GM23338 (cell line): Measurements from ENCODE around the gene OLA1. TPM values are rescaled to one million over a fixed set of nuclear protein-coding genes. Genes with fewer than 3 reads are reported as not detected.

Experiments used
- ATAC-seq: fragments of 200-7000 bp; cut with Tn5 transposase; 3 replicates; pipeline ENCODE4 v1.9.1; 2020
- DNase-seq: peaks from one replicate; pipeline ENCODE4 v3.0.0-alpha.2; 2015; ENCODE audit warnings: low spot score
- H2AFZ ChIP-seq: fragments of 200-600 bp; sonication (generic); 2 replicates; pipeline ENCODE4 v1.8.0; 2016; ENCODE audit warnings: antibody characterized with exemption, mild to moderate bottlenecking, moderate library complexity
- H3F3A ChIP-seq: fragments of 200-600 bp; sonication (generic); replicated peaks from 2 replicates; pipeline ENCODE4 v1.8.0; 2017; ENCODE audit warnings: antibody characterized with exemption, mixed run types, low read depth
- H3K27ac ChIP-seq: fragments of 200-600 bp; sonication (generic); 2 replicates; pipeline ENCODE4 v1.6.1; 2016; ENCODE audit warnings: low read depth
- H3K27me3 ChIP-seq: fragments of 200-600 bp; sonication (generic); 2 replicates; pipeline ENCODE4 v1.8.0; 2016; ENCODE audit warnings: mild to moderate bottlenecking, mixed run types, moderate library complexity; ENCODE audit not compliant: insufficient read depth
- H3K36me3 ChIP-seq: fragments of 200-600 bp; sonication (generic); 2 replicates; pipeline ENCODE4 v1.8.0; 2016; ENCODE audit warnings: mild to moderate bottlenecking; ENCODE audit not compliant: insufficient read depth
- H3K4me1 ChIP-seq: fragments of 200-600 bp; sonication (generic); 2 replicates; pipeline ENCODE4 v1.8.0; 2016; ENCODE audit warnings: mild to moderate bottlenecking, moderate library complexity; ENCODE audit not compliant: insufficient read depth
- H3K4me2 ChIP-seq: fragments of 200-600 bp; sonication (generic); 2 replicates; pipeline ENCODE4 v1.7.1; 2017; ENCODE audit warnings: mixed run types
- H3K4me3 ChIP-seq: fragments of 200-600 bp; sonication (generic); 2 replicates; pipeline ENCODE4 v1.6.1; 2016; ENCODE audit warnings: mixed run types
- H3K79me2 ChIP-seq: fragments of 200-600 bp; sonication (generic); replicated peaks from 2 replicates; pipeline ENCODE4 v1.8.0; 2017; ENCODE audit warnings: mild to moderate bottlenecking; ENCODE audit not compliant: insufficient read depth
- H3K9me2 ChIP-seq: fragments of 200-600 bp; sonication (generic); 2 replicates; pipeline ENCODE4 v1.8.0; 2017; ENCODE audit not compliant: insufficient read depth
- H4K20me1 ChIP-seq: fragments of 200-600 bp; sonication (generic); replicated peaks from 2 replicates; pipeline ENCODE4 v1.8.0; 2017; ENCODE audit warnings: mild to moderate bottlenecking; ENCODE audit not compliant: insufficient read depth
- H3K27ac Mint-ChIP-seq: 2 replicates; pipeline ENCODE4 v1.8.0; 2020; ENCODE audit warnings: inconsistent platforms, mild to moderate bottlenecking, moderate library complexity, mixed read lengths
- H3K27me3 Mint-ChIP-seq: 3 replicates; pipeline ENCODE4 v1.8.0; 2022; ENCODE audit warnings: low read depth, mild to moderate bottlenecking, moderate library complexity, mixed read lengths, inconsistent platforms; ENCODE audit not compliant: insufficient read depth, poor library complexity
- H3K36me3 Mint-ChIP-seq: 3 replicates; pipeline ENCODE4 v1.8.0; 2021; ENCODE audit warnings: low read depth, mild to moderate bottlenecking, inconsistent platforms, moderate library complexity, mixed read lengths
- H3K4me1 Mint-ChIP-seq: 3 replicates; pipeline ENCODE4 v1.8.0; 2020; ENCODE audit warnings: mild to moderate bottlenecking, inconsistent platforms, mixed read lengths
- H3K4me3 Mint-ChIP-seq: 3 replicates; pipeline ENCODE4 v1.8.0; 2021; ENCODE audit warnings: moderate library complexity, mild to moderate bottlenecking, inconsistent platforms, mixed read lengths
- H3K9me3 Mint-ChIP-seq: 3 replicates; pipeline ENCODE4 v1.8.0; 2020; ENCODE audit warnings: moderate library complexity, mild to moderate bottlenecking, inconsistent platforms, mixed read lengths
- CREB1 ChIP-seq: fragments of 250-450 bp; sonication (Bioruptor Pico); IDR thresholded peaks from 2 replicates; pipeline ENCODE4 v1.5.0; 2020; ENCODE audit warnings: low read depth, mild to moderate bottlenecking, moderate library complexity
- EZH2phosphoT487 ChIP-seq: fragments of 200-600 bp; sonication (generic); IDR thresholded peaks from one replicate; pipeline ENCODE4 v1.8.1; 2018; ENCODE audit warnings: antibody characterized with exemption; ENCODE audit not compliant: unreplicated experiment
- JUNB ChIP-seq: IDR thresholded peaks from one replicate; pipeline ENCODE4 v1.6.1; 2016; ENCODE audit warnings: antibody characterized with exemption; ENCODE audit not compliant: unreplicated experiment
- NANOG ChIP-seq: IDR thresholded peaks from 2 replicates; pipeline ENCODE4 v1.6.1; 2016; ENCODE audit warnings: antibody characterized with exemption, borderline replicate concordance
- STAT1 ChIP-seq: IDR thresholded peaks from one replicate; pipeline ENCODE4 v1.6.1; 2016; ENCODE audit warnings: antibody characterized with exemption; ENCODE audit not compliant: unreplicated experiment
- ZNF114 ChIP-seq: fragments of 250-450 bp; sonication (Bioruptor Pico); IDR thresholded peaks from 2 replicates; pipeline ENCODE4 v1.5.0; 2020; ENCODE audit warnings: mild to moderate bottlenecking, moderate library complexity
- polyA plus RNA-seq: library from polyadenylated mRNA; unstranded; fragments of >200 nt; fragmentation: Nextera tagmentation; extraction: Ambion mirVana; gene quantifications from 2 replicates; pipeline ENCODE4 v1.2.1, GENCODE V29; 2016
- total RNA-seq: library from RNA; depleted of rRNA; stranded (reverse); fragments of >200 nt; shearing (Covaris generic); gene quantifications from 2 replicates; pipeline ENCODE4 v1.2.3, GENCODE V29; 2014
- TF ChIP-seq, protein P1 (sequence below), 2 experiments: fragments of 200-600 bp in 1 of 2; sonication (generic) in 1 of 2; conservative IDR thresholded peaks; 2 replicates each; pipeline versions ENCODE4 v1.5.1 to v1.6.1; 2016 to 2017; ENCODE audit warnings: antibody characterized with exemption in 2 of 2, low read depth in 2 of 2, mild to moderate bottlenecking in 2 of 2, moderate library complexity in 1 of 2
- TF ChIP-seq, protein P2 (sequence below): fragments of 250-450 bp; sonication (Bioruptor Pico); IDR thresholded peaks from 2 replicates; pipeline ENCODE4 v1.5.0; 2020; ENCODE audit warnings: mild to moderate bottlenecking, moderate library complexity

OLA1 gene
- total and polyA plus RNA-seq, 2 experiments from 2014 or later = 104 to 242 TPM

DNA sequence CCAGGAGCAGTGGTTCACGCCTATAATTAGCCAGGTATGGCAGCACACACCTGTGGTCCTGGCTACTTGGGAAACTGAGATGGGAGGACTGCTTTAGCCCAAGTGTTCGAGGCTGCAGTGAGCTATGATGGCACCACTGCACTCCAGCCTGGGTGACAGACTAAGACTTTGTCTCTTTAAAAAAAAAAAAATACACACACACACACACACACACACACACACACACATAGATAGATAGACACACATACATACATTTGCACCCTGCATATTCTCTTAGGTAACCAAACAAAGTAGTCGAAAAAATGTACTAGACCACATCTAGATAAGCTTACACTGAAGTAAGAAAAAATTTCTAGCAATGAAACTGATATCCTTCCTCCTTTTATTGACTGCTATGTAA lies 86.8 kb downstream of the OLA1 start:
- no peak overlapping the region for H3K4me3 ChIP-seq
- Mint-ChIP-seq H3K27me3 (peaks cover 2% of the 10 kb centered on the region), H3K9me3 (no peaks in the 10 kb centered on the region), H3K4me1 (peaks cover 2% of the 10 kb centered on the region; the same call in 1 of the 3 replicates), H3K27ac (no peak overlapping the region), H3K4me3 (no peak overlapping the region), H3K36me3 (no peaks in the 10 kb centered on the region)
- H3K4me1 ChIP-seq = peaks cover 6% of the 10 kb centered on the region; the same call in 1 of the 2 replicates
- DNase-seq (no peak), ATAC-seq (no peak)
- peaks cover 19% of the 10 kb centered on the region for H3K79me2 ChIP-seq
- TF ChIP-seq NANOG (no peak), STAT1 (no peak), ZNF114 (no peak), JUNB (no peak), EZH2phosphoT487 (no peak)
- H3K9me2 ChIP-seq = no peaks in the 10 kb centered on the region
- no peak overlapping the region for H3K27ac ChIP-seq
- no peak overlapping the region for H3K4me2 ChIP-seq
- H4K20me1 ChIP-seq = peaks cover 15% of the 10 kb centered on the region
- no peak overlapping the region for H2AFZ ChIP-seq
- no peaks in the 10 kb centered on the region for H3K36me3 ChIP-seq
- no peaks in the 10 kb centered on the region for H3F3A ChIP-seq
- H3K27me3 ChIP-seq = no peaks in the 10 kb centered on the region

DNA sequence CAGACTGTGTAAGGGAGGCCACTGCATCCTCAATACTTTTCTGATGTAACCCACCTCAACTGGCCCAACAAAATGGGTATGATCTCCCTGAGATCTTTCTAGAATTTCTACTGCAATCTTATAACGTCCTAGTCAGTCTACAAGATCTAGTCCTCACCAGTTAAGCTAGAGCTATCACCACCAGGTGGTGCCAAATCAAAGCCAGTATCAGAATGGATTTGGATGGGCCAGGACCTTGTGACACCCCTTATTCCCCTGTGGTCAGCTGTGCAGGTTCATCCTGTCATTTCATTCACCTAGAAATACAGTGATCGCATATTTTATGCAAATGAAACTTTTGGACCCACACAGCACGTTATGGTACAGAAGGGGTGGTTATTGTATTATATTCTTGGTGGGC lies 90.3 kb downstream of the OLA1 start:
- ATAC-seq (peak; percentile 99), DNase-seq (peak; percentile 90)
- H4K20me1 ChIP-seq = peaks cover 6% of the 10 kb centered on the region
- Mint-ChIP-seq H3K9me3 (no peaks in the 10 kb centered on the region), H3K4me1 (peaks cover 9% of the 10 kb centered on the region; the same call in 2 of the 3 replicates), H3K27me3 (peaks cover 2% of the 10 kb centered on the region), H3K27ac (no peak overlapping the region), H3K4me3 (no peak overlapping the region), H3K36me3 (no peaks in the 10 kb centered on the region)
- no peak overlapping the region for H3K4me3 ChIP-seq
- no peak overlapping the region for H2AFZ ChIP-seq
- H3K4me2 ChIP-seq = no peak overlapping the region
- H3F3A ChIP-seq = no peaks in the 10 kb centered on the region
- no peaks in the 10 kb centered on the region for H3K36me3 ChIP-seq
- peaks cover 6% of the 10 kb centered on the region; the same call in 1 of the 2 replicates for H3K4me1 ChIP-seq
- peaks cover 16% of the 10 kb centered on the region; the same call in 1 of the 2 replicates for H3K79me2 ChIP-seq
- no peaks in the 10 kb centered on the region for H3K9me2 ChIP-seq
- TF ChIP-seq, protein P1, sequence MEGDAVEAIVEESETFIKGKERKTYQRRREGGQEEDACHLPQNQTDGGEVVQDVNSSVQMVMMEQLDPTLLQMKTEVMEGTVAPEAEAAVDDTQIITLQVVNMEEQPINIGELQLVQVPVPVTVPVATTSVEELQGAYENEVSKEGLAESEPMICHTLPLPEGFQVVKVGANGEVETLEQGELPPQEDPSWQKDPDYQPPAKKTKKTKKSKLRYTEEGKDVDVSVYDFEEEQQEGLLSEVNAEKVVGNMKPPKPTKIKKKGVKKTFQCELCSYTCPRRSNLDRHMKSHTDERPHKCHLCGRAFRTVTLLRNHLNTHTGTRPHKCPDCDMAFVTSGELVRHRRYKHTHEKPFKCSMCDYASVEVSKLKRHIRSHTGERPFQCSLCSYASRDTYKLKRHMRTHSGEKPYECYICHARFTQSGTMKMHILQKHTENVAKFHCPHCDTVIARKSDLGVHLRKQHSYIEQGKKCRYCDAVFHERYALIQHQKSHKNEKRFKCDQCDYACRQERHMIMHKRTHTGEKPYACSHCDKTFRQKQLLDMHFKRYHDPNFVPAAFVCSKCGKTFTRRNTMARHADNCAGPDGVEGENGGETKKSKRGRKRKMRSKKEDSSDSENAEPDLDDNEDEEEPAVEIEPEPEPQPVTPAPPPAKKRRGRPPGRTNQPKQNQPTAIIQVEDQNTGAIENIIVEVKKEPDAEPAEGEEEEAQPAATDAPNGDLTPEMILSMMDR (conservative IDR thresholded peaks at IDR 0.05; ENCODE audit: low read depth in 2 of 2) = peak; percentile 90 to 93
- TF ChIP-seq, protein P2, sequence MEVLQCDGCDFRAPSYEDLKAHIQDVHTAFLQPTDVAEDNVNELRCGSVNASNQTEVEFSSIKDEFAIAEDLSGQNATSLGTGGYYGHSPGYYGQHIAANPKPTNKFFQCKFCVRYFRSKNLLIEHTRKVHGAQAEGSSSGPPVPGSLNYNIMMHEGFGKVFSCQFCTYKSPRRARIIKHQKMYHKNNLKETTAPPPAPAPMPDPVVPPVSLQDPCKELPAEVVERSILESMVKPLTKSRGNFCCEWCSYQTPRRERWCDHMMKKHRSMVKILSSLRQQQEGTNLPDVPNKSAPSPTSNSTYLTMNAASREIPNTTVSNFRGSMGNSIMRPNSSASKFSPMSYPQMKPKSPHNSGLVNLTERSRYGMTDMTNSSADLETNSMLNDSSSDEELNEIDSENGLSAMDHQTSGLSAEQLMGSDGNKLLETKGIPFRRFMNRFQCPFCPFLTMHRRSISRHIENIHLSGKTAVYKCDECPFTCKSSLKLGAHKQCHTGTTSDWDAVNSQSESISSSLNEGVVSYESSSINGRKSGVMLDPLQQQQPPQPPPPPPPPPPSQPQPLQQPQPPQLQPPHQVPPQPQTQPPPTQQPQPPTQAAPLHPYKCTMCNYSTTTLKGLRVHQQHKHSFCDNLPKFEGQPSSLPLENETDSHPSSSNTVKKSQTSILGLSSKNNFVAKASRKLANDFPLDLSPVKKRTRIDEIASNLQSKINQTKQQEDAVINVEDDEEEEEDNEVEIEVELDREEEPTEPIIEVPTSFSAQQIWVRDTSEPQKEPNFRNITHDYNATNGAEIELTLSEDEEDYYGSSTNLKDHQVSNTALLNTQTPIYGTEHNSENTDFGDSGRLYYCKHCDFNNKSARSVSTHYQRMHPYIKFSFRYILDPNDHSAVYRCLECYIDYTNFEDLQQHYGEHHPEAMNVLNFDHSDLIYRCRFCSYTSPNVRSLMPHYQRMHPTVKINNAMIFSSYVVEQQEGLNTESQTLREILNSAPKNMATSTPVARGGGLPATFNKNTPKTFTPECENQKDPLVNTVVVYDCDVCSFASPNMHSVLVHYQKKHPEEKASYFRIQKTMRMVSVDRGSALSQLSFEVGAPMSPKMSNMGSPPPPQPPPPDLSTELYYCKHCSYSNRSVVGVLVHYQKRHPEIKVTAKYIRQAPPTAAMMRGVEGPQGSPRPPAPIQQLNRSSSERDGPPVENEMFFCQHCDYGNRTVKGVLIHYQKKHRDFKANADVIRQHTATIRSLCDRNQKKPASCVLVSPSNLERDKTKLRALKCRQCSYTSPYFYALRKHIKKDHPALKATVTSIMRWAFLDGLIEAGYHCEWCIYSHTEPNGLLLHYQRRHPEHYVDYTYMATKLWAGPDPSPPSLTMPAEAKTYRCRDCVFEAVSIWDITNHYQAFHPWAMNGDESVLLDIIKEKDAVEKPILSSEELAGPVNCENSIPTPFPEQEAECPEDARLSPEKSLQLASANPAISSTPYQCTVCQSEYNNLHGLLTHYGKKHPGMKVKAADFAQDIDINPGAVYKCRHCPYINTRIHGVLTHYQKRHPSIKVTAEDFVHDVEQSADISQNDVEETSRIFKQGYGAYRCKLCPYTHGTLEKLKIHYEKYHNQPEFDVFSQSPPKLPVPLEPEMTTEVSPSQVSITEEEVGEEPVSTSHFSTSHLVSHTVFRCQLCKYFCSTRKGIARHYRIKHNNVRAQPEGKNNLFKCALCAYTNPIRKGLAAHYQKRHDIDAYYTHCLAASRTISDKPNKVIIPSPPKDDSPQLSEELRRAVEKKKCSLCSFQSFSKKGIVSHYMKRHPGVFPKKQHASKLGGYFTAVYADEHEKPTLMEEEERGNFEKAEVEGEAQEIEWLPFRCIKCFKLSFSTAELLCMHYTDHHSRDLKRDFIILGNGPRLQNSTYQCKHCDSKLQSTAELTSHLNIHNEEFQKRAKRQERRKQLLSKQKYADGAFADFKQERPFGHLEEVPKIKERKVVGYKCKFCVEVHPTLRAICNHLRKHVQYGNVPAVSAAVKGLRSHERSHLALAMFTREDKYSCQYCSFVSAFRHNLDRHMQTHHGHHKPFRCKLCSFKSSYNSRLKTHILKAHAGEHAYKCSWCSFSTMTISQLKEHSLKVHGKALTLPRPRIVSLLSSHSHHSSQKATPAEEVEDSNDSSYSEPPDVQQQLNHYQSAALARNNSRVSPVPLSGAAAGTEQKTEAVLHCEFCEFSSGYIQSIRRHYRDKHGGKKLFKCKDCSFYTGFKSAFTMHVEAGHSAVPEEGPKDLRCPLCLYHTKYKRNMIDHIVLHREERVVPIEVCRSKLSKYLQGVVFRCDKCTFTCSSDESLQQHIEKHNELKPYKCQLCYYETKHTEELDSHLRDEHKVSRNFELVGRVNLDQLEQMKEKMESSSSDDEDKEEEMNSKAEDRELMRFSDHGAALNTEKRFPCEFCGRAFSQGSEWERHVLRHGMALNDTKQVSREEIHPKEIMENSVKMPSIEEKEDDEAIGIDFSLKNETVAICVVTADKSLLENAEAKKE = peak; percentile 15; the same call in 1 of the 2 replicates
- TF ChIP-seq CREB1 (CRISPR knock-in tag) = no peak
- no peaks in the 10 kb centered on the region for H3K27me3 ChIP-seq
- no peak overlapping the region for H3K27ac ChIP-seq
